HG03095 (cell line): Measurements from ENCODE around the gene NMUR1.

Source experiments
- ATAC-seq: cut with Tn5 transposase; IDR thresholded peaks from one replicate; pipeline ENCODE4 v1.9.1; 2021; ENCODE audit warnings: moderate library complexity; ENCODE audit not compliant: unreplicated experiment

Gene NMUR1

GRCh38 chr2:231554327-231554726 is 24.1 kb upstream of the NMUR1 start:
- ATAC-seq, result no peak

- no peak for ATAC-seq
Observed at GRCh38 chr2:231552752-231553151, 22.5 kb upstream of the NMUR1 start.

- ATAC-seq, result no peak
Observed at GRCh38 chr2:231549446-231550239, 19.4 kb upstream of the NMUR1 start.

- no peak for ATAC-seq
Observed at GRCh38 chr2:231548752-231549151, 18.5 kb upstream of the NMUR1 start.

- ATAC-seq, result no peak
Observed at GRCh38 chr2:231547315-231548110, 17.3 kb upstream of the NMUR1 start.

GRCh38 chr2:231546014-231546715 is 15.9 kb upstream of the NMUR1 start:
- ATAC-seq, result no peak

DNA sequence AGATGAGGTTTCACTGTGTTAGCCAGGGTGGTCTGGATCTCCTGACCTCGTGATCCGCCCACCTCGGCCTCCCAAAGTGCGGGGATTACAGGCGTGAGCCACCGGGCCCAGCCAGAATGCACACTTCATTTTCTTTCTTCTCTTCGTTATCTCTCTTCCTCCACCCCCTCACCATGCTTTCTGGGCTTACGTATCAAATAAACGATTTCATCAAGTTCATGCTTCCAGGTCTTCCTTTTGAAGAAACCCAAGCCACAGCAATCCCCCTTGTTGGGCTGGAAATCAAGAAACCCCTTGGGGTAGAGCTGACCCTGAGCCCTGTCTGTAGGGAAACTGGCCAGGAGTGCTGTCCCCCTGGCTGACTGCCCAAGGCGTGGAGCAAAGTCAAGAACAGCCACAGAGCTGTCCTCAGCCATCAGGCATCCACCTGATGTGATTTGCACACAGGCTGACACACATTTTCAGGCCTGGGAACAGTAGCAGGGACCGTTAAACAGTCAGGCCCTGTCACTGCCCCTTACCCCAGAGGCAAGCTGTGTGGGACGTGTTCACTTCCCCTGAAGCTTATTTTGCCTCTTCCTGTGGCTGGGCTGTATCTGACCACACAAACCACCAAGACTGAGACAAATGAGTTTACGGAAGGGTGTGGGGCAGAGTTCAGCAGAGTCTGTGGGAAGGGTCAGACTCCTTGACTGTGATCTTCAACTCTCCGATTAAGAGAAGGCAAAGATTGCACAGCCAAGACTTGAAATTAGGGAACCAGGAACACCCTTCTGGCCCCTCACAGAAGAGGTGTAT is 15.1 kb upstream of the NMUR1 start:
- ATAC-seq, result peak; percentile 98

GRCh38 chr2:231542136-231542535 is 11.9 kb upstream of the NMUR1 start:
- no peak for ATAC-seq

GRCh38 chr2:231541645-231542044 is 11.4 kb upstream of the NMUR1 start:
- ATAC-seq, result no peak

- no peak for ATAC-seq
Observed at GRCh38 chr2:231539991-231540390, 9.7 kb upstream of the NMUR1 start.

DNA sequence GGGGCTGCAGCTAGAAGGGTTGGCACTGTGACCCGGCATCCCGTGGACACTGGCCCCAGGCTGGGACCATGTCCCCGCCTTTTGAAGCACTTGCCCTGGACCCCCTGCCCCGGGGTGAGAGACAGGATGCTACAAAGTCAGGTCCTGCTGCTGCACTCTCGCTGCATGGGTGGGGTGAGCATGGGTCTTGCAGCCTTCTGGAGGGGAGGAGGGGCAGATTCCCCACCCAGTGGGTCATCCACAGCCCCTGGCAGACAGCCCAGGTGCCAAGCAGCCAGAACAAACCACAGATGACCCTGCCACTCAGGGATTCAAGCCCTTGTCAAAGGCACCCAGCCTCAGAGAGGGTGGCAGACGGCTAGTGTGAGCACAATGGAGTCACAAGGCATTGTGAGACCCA is 5.7 kb upstream of the NMUR1 start:
- ATAC-seq, result no peak

GRCh38 chr2:231533777-231534125 is 3.5 kb upstream of the NMUR1 start:
- no peak for ATAC-seq

DNA sequence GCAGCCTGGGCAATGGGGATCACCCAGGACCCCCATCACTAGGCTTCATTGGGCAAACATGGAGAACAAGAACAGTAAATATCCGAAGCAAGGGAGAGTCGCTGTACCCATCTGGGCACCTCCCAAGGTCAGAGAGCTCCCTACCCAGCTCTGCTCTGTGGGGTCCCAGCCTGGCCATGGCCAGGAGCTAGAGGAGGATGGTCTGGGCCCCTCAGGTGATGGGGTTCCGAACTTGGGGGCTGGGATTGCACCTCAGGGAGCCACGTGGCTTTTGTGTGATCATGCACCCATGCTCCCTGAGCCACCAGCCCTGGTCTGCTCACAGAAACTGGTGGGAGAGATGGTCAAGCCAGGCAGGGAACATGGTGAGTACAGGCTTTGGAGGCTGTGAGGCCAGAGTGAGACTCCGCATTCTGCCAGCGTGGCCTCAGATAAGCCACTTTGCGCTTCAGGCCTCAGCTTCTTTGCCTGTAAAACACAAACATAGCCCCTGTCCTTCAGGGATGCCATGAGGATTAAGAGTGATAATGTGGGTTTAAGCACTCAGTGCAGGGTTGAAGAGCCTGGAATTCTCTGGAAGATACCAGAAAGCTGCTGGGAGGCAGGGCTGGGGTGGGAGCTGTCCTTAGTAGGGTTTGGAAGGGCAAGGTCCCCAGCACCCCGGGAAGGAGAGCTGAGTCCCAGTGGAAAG is 3.0 kb upstream of the NMUR1 start:
- no peak for ATAC-seq

- no peak for ATAC-seq
Observed at GRCh38 chr2:231532756-231533035, 2.5 kb upstream of the NMUR1 start.

DNA sequence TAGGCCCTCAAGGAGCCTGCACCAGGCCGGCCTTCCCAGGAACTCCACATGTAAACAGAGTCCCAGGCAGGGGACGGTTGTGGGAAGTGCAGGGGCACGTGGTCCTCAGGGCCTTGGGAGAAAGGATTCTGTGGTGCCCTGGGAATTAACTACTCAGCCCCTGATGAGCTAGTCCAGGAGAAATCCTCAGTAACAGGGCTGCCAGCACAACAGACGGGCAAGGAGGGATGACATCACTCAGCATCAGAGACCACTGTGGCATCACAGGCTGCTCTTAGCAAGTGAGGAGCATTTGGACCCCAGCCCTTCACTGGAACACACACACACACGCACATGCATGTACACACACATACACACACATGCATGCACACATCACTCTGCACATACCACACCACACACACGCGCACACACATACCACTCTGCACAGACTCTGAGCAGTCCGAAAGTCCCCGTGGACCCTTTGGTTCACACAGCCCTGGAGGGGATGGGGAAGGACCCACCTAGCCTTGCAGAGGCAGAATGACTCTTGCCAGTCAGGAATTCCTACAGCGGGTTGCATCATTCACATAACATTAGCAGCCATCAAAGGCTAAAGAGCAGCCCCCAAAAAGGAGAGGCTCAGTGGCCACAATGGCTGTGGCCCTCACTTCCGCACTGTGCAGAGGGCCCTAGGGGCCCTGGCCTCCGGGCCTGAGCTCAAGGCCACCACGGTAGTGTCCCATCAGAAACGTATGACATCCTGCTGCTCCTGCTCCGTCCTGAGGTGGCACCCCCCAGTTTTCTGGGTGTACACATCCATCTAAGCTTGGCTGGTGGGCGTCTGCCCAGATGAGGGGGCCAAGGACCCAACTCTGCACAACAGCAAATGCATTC is 1.9 kb upstream of the NMUR1 start:
- no peak for ATAC-seq

DNA sequence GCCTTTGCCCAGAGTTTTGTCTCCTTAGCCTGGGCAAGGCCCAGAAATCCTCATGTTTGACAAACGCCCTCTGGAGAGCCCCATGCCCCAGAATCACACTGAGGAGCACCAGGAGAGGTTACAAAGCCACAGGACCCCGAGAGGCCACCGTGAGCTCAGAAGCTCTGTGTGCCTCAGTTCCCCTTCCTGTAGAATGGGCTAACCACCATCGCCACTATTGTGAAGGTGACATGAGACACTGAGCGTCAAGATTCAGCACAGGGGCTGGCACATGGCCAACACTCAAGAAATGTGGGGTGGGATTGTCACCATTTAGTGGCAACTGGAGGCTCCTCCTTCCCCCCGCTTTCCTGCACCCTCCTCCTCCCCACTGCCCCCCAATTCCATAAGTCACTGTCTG is 1.2 kb upstream of the NMUR1 start:
- no peak for ATAC-seq

GRCh38 chr2:231528636-231529030 is 1.6 kb downstream of the NMUR1 start:
- no peak for ATAC-seq

DNA sequence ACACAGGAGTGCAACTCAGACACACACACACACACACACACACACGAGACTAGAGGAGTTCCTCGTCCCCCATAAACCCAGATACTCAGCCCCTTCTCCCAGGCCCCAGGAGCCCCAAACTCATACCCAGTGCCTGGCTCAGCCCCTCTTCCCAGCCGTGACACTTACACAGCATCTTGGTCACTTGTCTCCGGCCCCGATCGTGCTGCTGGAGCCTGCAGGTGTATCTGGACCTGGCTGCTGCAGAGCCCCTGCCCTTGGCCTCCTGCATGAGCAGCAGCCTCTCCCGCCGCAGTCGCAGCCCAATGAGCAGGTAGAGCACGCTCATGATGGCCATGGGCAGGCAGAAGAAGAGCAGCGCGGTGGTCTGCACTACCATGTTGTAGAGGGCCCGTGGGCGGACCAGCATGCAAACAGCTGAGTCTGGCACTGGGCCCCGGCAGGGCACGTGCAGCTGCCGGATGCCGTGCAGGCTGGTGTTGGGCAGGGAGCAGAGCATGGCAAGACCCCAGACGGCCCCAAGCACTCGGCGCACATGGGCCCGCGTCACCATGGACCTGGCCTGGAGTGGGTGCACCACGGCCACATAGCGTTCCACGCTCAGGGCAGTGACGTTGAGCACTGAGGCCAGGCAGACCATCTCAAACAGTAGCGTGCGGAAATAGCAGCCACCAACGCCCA is 2.1 kb downstream of the NMUR1 start:
- ATAC-seq, result no peak

GRCh38 chr2:231527091-231527395 is 3.2 kb downstream of the NMUR1 start:
- no peak for ATAC-seq
